B cell (primary cell): ENCODE results near the gene TUBB2A. TPM values are rescaled to one million over a fixed set of nuclear protein-coding genes. Genes with fewer than 3 reads are reported as not detected.

ENCODE experiments used
- ATAC-seq: fragments of 200-7000 bp; cut with Tn5 transposase; one replicate; pipeline ENCODE4 v1.10.0; 2021; ENCODE audit warnings: low read depth, mild to moderate bottlenecking, moderate number of reproducible peaks, moderate library complexity
- CTCF ChIA-PET: fragments of 350-600 bp; sonication (Branson Sonifier 250); formaldehyde crosslinking; loops from one replicate; lab custom pipeline; 2021; ENCODE audit warnings: antibody characterized with exemption, inconsistent platforms; lab: Charles Lee
- POLR2A ChIA-PET: fragments of 350-600 bp; sonication (Branson Sonifier 250); formaldehyde crosslinking; loops from one replicate; lab custom pipeline; 2021; ENCODE audit warnings: antibody characterized with exemption; lab: Charles Lee
- DNase-seq: peaks from one replicate; pipeline ENCODE4 v3.0.0; 2013
- H2AFZ ChIP-seq: 2 replicates; pipeline ENCODE4 v1.6.1; 2012; ENCODE audit warnings: mild to moderate bottlenecking, low read depth, low read length; ENCODE audit not compliant: insufficient read depth, poor library complexity, severe bottlenecking
- H3K27ac ChIP-seq, 2 donors: 1 replicate in 1 of 2; 2 replicates in 1 of 2; pipeline ENCODE4 v1.5.1; 2012 to 2013; ENCODE audit warnings: low read length in 2 of 2, mild to moderate bottlenecking in 2 of 2, moderate library complexity in 1 of 2
- H3K27me3 ChIP-seq, 4 experiments: fragments of 200-600 bp in 1 of 4; sonication (generic) in 1 of 4; replicated peaks in 1 of 4; 1 replicate in 2 of 4; 2 replicates in 2 of 4; pipeline versions ENCODE4 v1.6.1 to v1.7.0; 2013 to 2016; ENCODE audit warnings: low read length in 3 of 4, mild to moderate bottlenecking in 2 of 4, mixed read lengths in 1 of 4, moderate library complexity in 1 of 4; ENCODE audit not compliant: insufficient read depth in 4 of 4, control insufficient read depth in 3 of 4; ENCODE audit errors: control extremely low read depth in 1 of 4
- H3K36me3 ChIP-seq, 2 experiments: replicated peaks in 1 of 2; 1 replicate in 1 of 2; 2 replicates in 1 of 2; pipeline versions ENCODE4 v1.6.1 to v1.7.1; 2013; ENCODE audit warnings: low read length in 1 of 2; ENCODE audit not compliant: insufficient read depth in 2 of 2, control insufficient read depth in 1 of 2; ENCODE audit errors: control extremely low read depth in 1 of 2, extremely low read depth in 1 of 2
- H3K4me1 ChIP-seq, 2 donors: fragments of 200-600 bp in 1 of 2; sonication (generic) in 1 of 2; 1 replicate in 1 of 2; 2 replicates in 1 of 2; pipeline versions ENCODE4 v1.5.1 to v1.6.1; 2013 to 2017; ENCODE audit warnings: low read length in 2 of 2; ENCODE audit not compliant: control insufficient read depth in 2 of 2, insufficient read depth in 2 of 2
- H3K4me2 ChIP-seq: replicated peaks from 2 replicates; pipeline ENCODE3; 2012; ENCODE audit warnings: mild to moderate bottlenecking, low read depth, low read length; ENCODE audit not compliant: poor library complexity, severe bottlenecking
- H3K4me3 ChIP-seq, 5 experiments: fragments of 200-600 bp in 1 of 5; sonication (generic) in 1 of 5; 1 replicate in 3 of 5; 2 replicates in 2 of 5; pipeline versions ENCODE4 v1.5.1 to v1.7.0; 2011 to 2016; ENCODE audit warnings: low read length in 4 of 5, mild to moderate bottlenecking in 4 of 5, low read depth in 2 of 5, control low read depth in 1 of 5, moderate library complexity in 1 of 5; ENCODE audit not compliant: insufficient read depth in 1 of 5; ENCODE audit errors: control extremely low read depth in 1 of 5, extremely low read depth in 1 of 5
- H3K79me2 ChIP-seq: fragments of 200-600 bp; sonication (generic); one replicate; pipeline ENCODE4 v1.6.0; 2016; ENCODE audit warnings: low read length; ENCODE audit not compliant: control insufficient read depth, insufficient read depth
- H3K9ac ChIP-seq: fragments of 200-600 bp; sonication (generic); 2 replicates; pipeline ENCODE4 v1.6.1; 2017; ENCODE audit warnings: mild to moderate bottlenecking, low read length, moderate library complexity
- H3K9me3 ChIP-seq, 3 donors: one replicate each; pipeline versions ENCODE4 v1.6.1 to v1.7.1; 2013; ENCODE audit warnings: low read length in 2 of 3; ENCODE audit not compliant: control insufficient read depth in 2 of 3, insufficient read depth in 1 of 3; ENCODE audit errors: control extremely low read depth in 1 of 3
- H4K20me1 ChIP-seq: 2 replicates; pipeline ENCODE4 v1.6.0; 2012; ENCODE audit warnings: mild to moderate bottlenecking, low read length; ENCODE audit not compliant: insufficient read depth, control insufficient read depth, poor library complexity, severe bottlenecking
- H3K27ac Mint-ChIP-seq: one replicate; pipeline ENCODE4 v1.8.0; 2021; ENCODE audit warnings: mixed read lengths
- H3K27me3 Mint-ChIP-seq: one replicate; pipeline ENCODE4 v1.8.0; 2021; ENCODE audit warnings: mixed read lengths
- H3K4me1 Mint-ChIP-seq: one replicate; pipeline ENCODE4 v1.8.0; 2021; ENCODE audit warnings: mixed read lengths
- H3K4me3 Mint-ChIP-seq: one replicate; pipeline ENCODE4 v1.8.0; 2021; ENCODE audit warnings: mixed read lengths
- H3K9me3 Mint-ChIP-seq: one replicate; pipeline ENCODE4 v1.8.0; 2022; ENCODE audit warnings: mixed read lengths; ENCODE audit not compliant: insufficient read depth
- EZH2 ChIP-seq: IDR thresholded peaks from 2 replicates; pipeline ENCODE4 v1.6.1; 2012; ENCODE audit warnings: borderline replicate concordance, low read depth, mild to moderate bottlenecking, moderate library complexity, low read length; ENCODE audit not compliant: insufficient read depth, poor library complexity, severe bottlenecking
- WGBS: methylation state at CpG from one replicate; pipeline ENCODE4 v1.1.5; 2013; ENCODE audit warnings: missing lambda C conversion rate; ENCODE audit not compliant: insufficient coverage; 5-methylcytosine and 5-hydroxymethylcytosine counted together
- intact Hi-C: fragments of 100-400 bp; cut with micrococcal nuclease; formaldehyde crosslinking; loops from one replicate; pipeline ENCODE4 v1.10.0; 2022
- polyA plus RNA-seq: library from polyadenylated mRNA; depleted of rRNA; stranded (reverse); fragments of >200 nt; gene quantifications from 2 replicates; pipeline ENCODE4 v1.2.3, GENCODE V29; 2012
- total RNA-seq, 2 donors: library from RNA; stranded (reverse); fragments of 120-200 nt in 1 of 2; gene quantifications; 1 replicate in 1 of 2; 2 replicates in 1 of 2; pipeline versions ENCODE4 v1.2.3 to v1.2.4, GENCODE V29; 2013 to 2022
- TF ChIP-seq, protein P1 (sequence below): fragments of 200-600 bp; IDR thresholded peaks from one replicate; pipeline ENCODE4 v1.8.0; 2022; ENCODE audit warnings: antibody characterized with exemption, mild to moderate bottlenecking

The TUBB2A gene
- total and polyA plus RNA-seq, 2 donors (not counting 1 experiment from before 2014, with no cell fraction given), result 4.2 to 146 TPM

DNA sequence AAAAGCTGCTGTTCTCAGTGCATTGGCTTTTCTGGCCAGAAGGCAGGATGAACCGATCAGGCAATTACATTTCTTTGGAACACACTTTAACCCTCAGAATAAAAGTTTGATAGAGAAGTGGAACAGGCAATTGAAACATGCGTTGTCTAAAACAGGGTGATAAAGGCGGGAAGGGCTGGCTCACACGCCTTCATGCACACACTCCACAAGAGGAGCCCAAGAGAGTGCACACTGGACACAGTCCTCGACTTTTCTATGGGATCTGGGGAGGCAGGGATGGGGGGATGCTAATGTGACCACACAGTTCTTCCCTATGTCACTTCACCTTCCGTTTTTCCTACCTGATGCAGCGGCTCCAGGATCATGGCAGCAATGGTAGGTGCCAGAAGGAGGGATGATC is 30.9 kb upstream of the TUBB2A start:
- ATAC-seq (no peak), DNase-seq (no peak)
- no peaks in the 10 kb centered on the region for H3K4me1 Mint-ChIP-seq
- H3K79me2 ChIP-seq, result no peaks in the 10 kb centered on the region
- 100% methylated on average over 1 of the region's 7 CpGs for WGBS
- no peak overlapping the region for H3K9ac ChIP-seq
- H3K27me3 Mint-ChIP-seq, result peaks cover 18% of the 10 kb centered on the region
- H3K27ac ChIP-seq, result no peak overlapping the region
- no peak overlapping the region for H3K27ac Mint-ChIP-seq
- POLR2A ChIA-PET, result no interaction called here
- H3K4me3 Mint-ChIP-seq, result no peak overlapping the region
- no peaks in the 10 kb centered on the region for H3K9me3 ChIP-seq
- H3K4me1 ChIP-seq, result no peaks in the 10 kb centered on the region
- H2AFZ ChIP-seq, result no peak overlapping the region
- H3K4me2 ChIP-seq, result no peak overlapping the region
- no peaks in the 10 kb centered on the region for H4K20me1 ChIP-seq
- no peaks in the 10 kb centered on the region for H3K9me3 Mint-ChIP-seq
- peaks cover 0 to 10% (median 0%) of the 10 kb centered on the region in 4 experiments for H3K27me3 ChIP-seq
- no peak overlapping the region for H3K4me3 ChIP-seq
- H3K36me3 ChIP-seq, result no peaks in the 10 kb centered on the region
- CTCF ChIA-PET, result interaction anchor here (0.6 kb wide), 1 partner anchor 80 kb away, joined by 3 read pairs; no protein-coding TSS in a partner anchor
- intact Hi-C loops, result no loop called here
- TF ChIP-seq, protein P1, sequence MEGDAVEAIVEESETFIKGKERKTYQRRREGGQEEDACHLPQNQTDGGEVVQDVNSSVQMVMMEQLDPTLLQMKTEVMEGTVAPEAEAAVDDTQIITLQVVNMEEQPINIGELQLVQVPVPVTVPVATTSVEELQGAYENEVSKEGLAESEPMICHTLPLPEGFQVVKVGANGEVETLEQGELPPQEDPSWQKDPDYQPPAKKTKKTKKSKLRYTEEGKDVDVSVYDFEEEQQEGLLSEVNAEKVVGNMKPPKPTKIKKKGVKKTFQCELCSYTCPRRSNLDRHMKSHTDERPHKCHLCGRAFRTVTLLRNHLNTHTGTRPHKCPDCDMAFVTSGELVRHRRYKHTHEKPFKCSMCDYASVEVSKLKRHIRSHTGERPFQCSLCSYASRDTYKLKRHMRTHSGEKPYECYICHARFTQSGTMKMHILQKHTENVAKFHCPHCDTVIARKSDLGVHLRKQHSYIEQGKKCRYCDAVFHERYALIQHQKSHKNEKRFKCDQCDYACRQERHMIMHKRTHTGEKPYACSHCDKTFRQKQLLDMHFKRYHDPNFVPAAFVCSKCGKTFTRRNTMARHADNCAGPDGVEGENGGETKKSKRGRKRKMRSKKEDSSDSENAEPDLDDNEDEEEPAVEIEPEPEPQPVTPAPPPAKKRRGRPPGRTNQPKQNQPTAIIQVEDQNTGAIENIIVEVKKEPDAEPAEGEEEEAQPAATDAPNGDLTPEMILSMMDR, result no peak
- no peak for TF ChIP-seq EZH2

DNA sequence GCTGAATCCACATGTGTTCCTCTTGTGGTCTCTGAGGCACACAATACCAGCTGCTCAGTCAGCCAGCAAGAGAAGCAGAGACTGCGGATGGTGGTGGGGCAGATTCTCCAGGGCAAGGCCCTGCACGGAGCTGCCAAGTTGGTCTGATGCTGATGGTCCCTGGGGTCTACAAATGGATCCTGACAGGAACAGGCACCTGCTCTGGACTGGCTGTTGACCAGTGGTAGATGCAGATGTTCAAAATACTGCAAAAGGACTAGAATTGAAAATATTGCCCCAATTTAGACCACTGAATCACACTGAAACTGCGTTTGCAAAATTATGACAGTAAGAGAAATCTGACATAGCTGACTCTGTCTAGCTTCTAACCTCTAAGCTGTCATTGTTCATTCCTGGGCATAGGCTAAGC is 29.6 kb upstream of the TUBB2A start:
- no peaks in the 10 kb centered on the region for H3K36me3 ChIP-seq
- H3K27me3 Mint-ChIP-seq, result peaks cover 18% of the 10 kb centered on the region
- no peak for DNase-seq
- ChIA-PET POLR2A (no interaction called here), CTCF (no interaction called here)
- H3K4me3 Mint-ChIP-seq, result no peak overlapping the region
- no peak for TF ChIP-seq EZH2
- TF ChIP-seq, protein P1, result no peak
- no peaks in the 10 kb centered on the region for H3K4me1 Mint-ChIP-seq
- H3K9me3 Mint-ChIP-seq, result no peaks in the 10 kb centered on the region
- H3K4me2 ChIP-seq, result no peak overlapping the region
- intact Hi-C loops, result no loop called here
- H2AFZ ChIP-seq, result no peak overlapping the region
- no peak overlapping the region for H3K4me3 ChIP-seq
- peaks cover 0 to 10% (median 0%) of the 10 kb centered on the region in 4 experiments for H3K27me3 ChIP-seq
- no peak overlapping the region for H3K27ac Mint-ChIP-seq
- H3K79me2 ChIP-seq, result no peaks in the 10 kb centered on the region
- H3K9ac ChIP-seq, result no peak overlapping the region
- 81% methylated on average over 2 of the region's 3 CpGs for WGBS
- no peak overlapping the region for H3K27ac ChIP-seq
- H4K20me1 ChIP-seq, result no peaks in the 10 kb centered on the region
- H3K4me1 ChIP-seq, result no peaks in the 10 kb centered on the region
- H3K9me3 ChIP-seq, result no peaks in the 10 kb centered on the region
- ATAC-seq, result no peak
